Activated naive CD8-positive, alpha-beta T cell treated with anti-CD3 and anti-CD28 coated beads, Interleukin-2, amount 10 ng/mL, durations not matched to agents 7 days and 5 days (primary cell): ENCODE data around the gene IL26. TPM values are rescaled to one million over a fixed set of nuclear protein-coding genes. Genes with fewer than 3 reads are reported as not detected.
"Not testable (repeated sequence)": the region's sequence is repeated elsewhere in the genome, so short reads cannot be mapped to it uniquely, and the experiment has no call there.

Source experiments
- ATAC-seq: fragments of 150-1000 bp; cut with Tn5 transposase; one replicate; pipeline ENCODE4 v1.10.0; 2021; ENCODE audit warnings: low read depth, moderate library complexity
- POLR2A ChIA-PET: fragments of 350-600 bp; sonication (Branson Sonifier 250); formaldehyde crosslinking; loops from one replicate; lab custom pipeline; 2021; ENCODE audit warnings: antibody characterized with exemption; lab: Charles Lee
- DNase-seq: peaks from one replicate; pipeline ENCODE4 v3.0.0; 2021
- H3K27ac Mint-ChIP-seq: one replicate; pipeline ENCODE4 v1.8.0; 2022; ENCODE audit warnings: mild to moderate bottlenecking, mixed read lengths
- H3K27me3 Mint-ChIP-seq: one replicate; pipeline ENCODE4 v1.8.0; 2022; ENCODE audit warnings: mild to moderate bottlenecking, moderate library complexity, mixed read lengths
- H3K36me3 Mint-ChIP-seq: one replicate; pipeline ENCODE4 v1.8.0; 2021; ENCODE audit warnings: mild to moderate bottlenecking, mixed read lengths
- H3K4me1 Mint-ChIP-seq: one replicate; pipeline ENCODE4 v1.8.0; 2021; ENCODE audit warnings: mixed read lengths
- H3K4me3 Mint-ChIP-seq: one replicate; pipeline ENCODE4 v1.8.0; 2022; ENCODE audit warnings: mild to moderate bottlenecking, moderate library complexity, mixed read lengths
- H3K9me3 Mint-ChIP-seq: one replicate; pipeline ENCODE4 v1.8.0; 2021; ENCODE audit warnings: mixed read lengths
- total RNA-seq, 2 experiments: library from RNA; stranded (reverse); gene quantifications; one replicate each; pipeline ENCODE4 v1.2.3, GENCODE V29; 2021

The IL26 gene
- total RNA-seq, 2 experiments from 2014 or later = not detected

- no peak for DNase-seq
- H3K4me3 Mint-ChIP-seq = peak overlapping the region; percentile 56
- H3K27ac Mint-ChIP-seq = peak overlapping the region; percentile 58
- no peaks in the 10 kb centered on the region for H3K27me3 Mint-ChIP-seq
- POLR2A ChIA-PET = interaction anchor here (0.9 kb wide), 1 partner anchor 20 kb away, joined by 4 read pairs; no protein-coding TSS in a partner anchor
- no peak for ATAC-seq
- H3K36me3 Mint-ChIP-seq = peaks cover 9% of the 10 kb centered on the region
- H3K4me1 Mint-ChIP-seq = peaks cover 66% of the 10 kb centered on the region
- peaks cover 3% of the 10 kb centered on the region for H3K9me3 Mint-ChIP-seq
Measured at GRCh38 chr12:68177562-68177961, 48.0 kb downstream of the IL26 start.

GRCh38 chr12:68176257-68176656 lies 49.4 kb downstream of the IL26 start:
- POLR2A ChIA-PET = no interaction called here

GRCh38 chr12:68175557-68176061 lies 50.0 kb downstream of the IL26 start:
- Mint-ChIP-seq H3K36me3 (peaks cover 9% of the 10 kb centered on the region), H3K9me3 (peaks cover 3% of the 10 kb centered on the region), H3K27me3 (no peaks in the 10 kb centered on the region), H3K4me1 (peaks cover 53% of the 10 kb centered on the region), H3K27ac (peak overlapping the region; percentile 72), H3K4me3 (peak overlapping the region; percentile 56)
- POLR2A ChIA-PET = no interaction called here
- DNase-seq = peak; percentile 51
- peak; percentile 83 for ATAC-seq

More at GRCh38 chr12:68176257-68176656, 49.4 kb downstream of the IL26 start:
- H3K4me3 Mint-ChIP-seq = peak overlapping the region; percentile 56
- peaks cover 58% of the 10 kb centered on the region for H3K4me1 Mint-ChIP-seq
- peak overlapping the region; percentile 72 for H3K27ac Mint-ChIP-seq
- peaks cover 9% of the 10 kb centered on the region for H3K36me3 Mint-ChIP-seq
- DNase-seq = no peak
- H3K9me3 Mint-ChIP-seq = peaks cover 3% of the 10 kb centered on the region
- ATAC-seq = no peak
- H3K27me3 Mint-ChIP-seq = no peaks in the 10 kb centered on the region

GRCh38 chr12:68174761-68175160 lies 50.8 kb downstream of the IL26 start:
- H3K36me3 Mint-ChIP-seq, POLR2A ChIA-PET, H3K27me3 Mint-ChIP-seq, DNase-seq, ATAC-seq, H3K9me3 Mint-ChIP-seq: not testable (repeated sequence)
- Mint-ChIP-seq H3K27ac (peak overlapping the region; percentile 24), H3K4me1 (peaks cover 50% of the 10 kb centered on the region), H3K4me3 (peak overlapping the region; percentile 56)

- POLR2A ChIA-PET = no interaction called here
- Mint-ChIP-seq H3K4me3 (no peak overlapping the region), H3K4me1 (peaks cover 47% of the 10 kb centered on the region), H3K9me3 (peaks cover under 1% of the 10 kb centered on the region), H3K27ac (no peak overlapping the region), H3K36me3 (peaks cover 7% of the 10 kb centered on the region), H3K27me3 (no peaks in the 10 kb centered on the region)
- ATAC-seq = no peak
- DNase-seq = no peak
Measured at GRCh38 chr12:68173792-68174191, 51.8 kb downstream of the IL26 start.

GRCh38 chr12:68170726-68171125 lies 54.9 kb downstream of the IL26 start:
- ATAC-seq (no peak), DNase-seq (no peak)
- Mint-ChIP-seq H3K4me1 (peaks cover 18% of the 10 kb centered on the region), H3K27ac (no peak overlapping the region), H3K27me3 (no peaks in the 10 kb centered on the region), H3K36me3 (peaks cover 3% of the 10 kb centered on the region), H3K4me3 (no peak overlapping the region), H3K9me3 (no peaks in the 10 kb centered on the region)
- POLR2A ChIA-PET = no interaction called here

- POLR2A ChIA-PET = interaction anchor here (0.6 kb wide), 2 partner anchors 25 to 133 kb away, joined by 3 read pairs; no protein-coding TSS in a partner anchor
- no peak for ATAC-seq
- Mint-ChIP-seq H3K27ac (no peak overlapping the region), H3K9me3 (no peaks in the 10 kb centered on the region), H3K36me3 (peaks cover 2% of the 10 kb centered on the region), H3K4me1 (peaks cover 7% of the 10 kb centered on the region), H3K4me3 (no peak overlapping the region), H3K27me3 (no peaks in the 10 kb centered on the region)
- DNase-seq = no peak
Measured at GRCh38 chr12:68169213-68169889, 56.3 kb downstream of the IL26 start.

GRCh38 chr12:68166317-68166831 lies 59.2 kb downstream of the IL26 start:
- H3K9me3 Mint-ChIP-seq = no peaks in the 10 kb centered on the region
- no peak for DNase-seq
- POLR2A ChIA-PET = no interaction called here
- no peaks in the 10 kb centered on the region for H3K36me3 Mint-ChIP-seq
- no peak overlapping the region for H3K27ac Mint-ChIP-seq
- no peaks in the 10 kb centered on the region for H3K27me3 Mint-ChIP-seq
- H3K4me3 Mint-ChIP-seq = no peak overlapping the region
- H3K4me1 Mint-ChIP-seq = peaks cover 14% of the 10 kb centered on the region
- no peak for ATAC-seq

GRCh38 chr12:68163560-68164081 lies 62.0 kb downstream of the IL26 start:
- H3K4me3 Mint-ChIP-seq = peak overlapping the region; percentile 35

GRCh38 chr12:68162374-68162773 lies 63.2 kb downstream of the IL26 start:
- no peak overlapping the region for H3K4me3 Mint-ChIP-seq
- POLR2A ChIA-PET = no interaction called here
- no peaks in the 10 kb centered on the region for H3K9me3 Mint-ChIP-seq
- no peaks in the 10 kb centered on the region for H3K27me3 Mint-ChIP-seq
- no peak for DNase-seq
- H3K4me1 Mint-ChIP-seq = peaks cover 32% of the 10 kb centered on the region
- H3K36me3 Mint-ChIP-seq = no peaks in the 10 kb centered on the region
- no peak overlapping the region for H3K27ac Mint-ChIP-seq
- ATAC-seq = no peak

More at GRCh38 chr12:68163560-68164081, 62.0 kb downstream of the IL26 start:
- no peak for DNase-seq
- ATAC-seq = no peak
- Mint-ChIP-seq H3K9me3 (no peaks in the 10 kb centered on the region), H3K4me1 (peaks cover 22% of the 10 kb centered on the region), H3K27ac (no peak overlapping the region), H3K36me3 (no peaks in the 10 kb centered on the region), H3K27me3 (no peaks in the 10 kb centered on the region)
- POLR2A ChIA-PET = no interaction called here

GRCh38 chr12:68159681-68160304 lies 65.8 kb downstream of the IL26 start, which contains the start of gene IFNG:
IFNG (minus strand) TSS chr12:68159740; CDS start chr12:68159615, 125 bp downstream.
- H3K27me3 Mint-ChIP-seq = no peaks in the 10 kb centered on the region
- H3K9me3 Mint-ChIP-seq = no peaks in the 10 kb centered on the region
- DNase-seq = no peak
- H3K4me3 Mint-ChIP-seq = peak within 1 kb of the TSS; percentile 28
- H3K27ac Mint-ChIP-seq = no peak within 1 kb of the TSS
- ATAC-seq = no peak
- POLR2A ChIA-PET = interaction anchor here (1.8 to 2.1 kb wide), 2 partner anchors 39 to 119 kb away, joined by 5 to 6 read pairs; no protein-coding TSS in a partner anchor
- peaks cover 38% of the 10 kb centered on the region for H3K4me1 Mint-ChIP-seq
- H3K36me3 Mint-ChIP-seq = no peaks in the 10 kb centered on the region

GRCh38 chr12:68158432-68158831 lies 67.2 kb downstream of the IL26 start:
- Mint-ChIP-seq H3K27me3 (no peaks in the 10 kb centered on the region), H3K4me3 (no peak overlapping the region), H3K4me1 (peaks cover 32% of the 10 kb centered on the region), H3K36me3 (peaks cover 2% of the 10 kb centered on the region), H3K27ac (no peak overlapping the region), H3K9me3 (no peaks in the 10 kb centered on the region)
- DNase-seq = no peak
- ATAC-seq = no peak
- POLR2A ChIA-PET = interaction anchor here (0.5 to 2.1 kb wide), 4 partner anchors 9 to 118 kb away, joined by 3 to 6 read pairs (median 4); no protein-coding TSS in a partner anchor

GRCh38 chr12:68157380-68157779 lies 68.2 kb downstream of the IL26 start:
- Mint-ChIP-seq H3K9me3 (no peaks in the 10 kb centered on the region), H3K4me1 (peaks cover 27% of the 10 kb centered on the region), H3K27me3 (no peaks in the 10 kb centered on the region), H3K36me3 (peaks cover 2% of the 10 kb centered on the region), H3K4me3 (no peak overlapping the region), H3K27ac (peak overlapping the region; percentile 54)
- no peak for ATAC-seq
- POLR2A ChIA-PET = interaction anchor here (1.7 kb wide), 1 partner anchor 20 kb away, joined by 4 read pairs; no protein-coding TSS in a partner anchor
- no peak for DNase-seq
